Gastroesophageal sphincter (tissue), 4 donors: ENCODE data around the gene CALHM1. TPM values are rescaled to one million over a fixed set of nuclear protein-coding genes. Genes with fewer than 3 reads are reported as not detected.
"Not testable (repeated sequence)": the region's sequence is repeated elsewhere in the genome, so short reads cannot be mapped to it uniquely, and the experiment has no call there.

Experiments
- ATAC-seq: fragments of 150-250 bp; one replicate; pipeline ENCODE4 v1.9.1; 2016; ENCODE audit warnings: mild to moderate bottlenecking, moderate library complexity
- H3K27ac ChIP-seq, 4 donors: fragments of 200-600 bp; sonication (generic) in 3 of 4; 1 replicate in 3 of 4; 2 replicates in 1 of 4; pipeline ENCODE4 v1.5.1; 2016 to 2019
- H3K27me3 ChIP-seq: fragments of 200-600 bp; sonication (generic); one replicate; pipeline ENCODE4 v1.5.1; 2019
- H3K36me3 ChIP-seq, 2 donors: fragments of 200-600 bp; sonication (generic); one replicate each; pipeline ENCODE4 v1.5.1; 2019; ENCODE audit warnings: control low read depth in 1 of 2
- H3K4me1 ChIP-seq, 3 donors: fragments of 200-600 bp; sonication (generic); 1 replicate in 2 of 3; 2 replicates in 1 of 3; pipeline ENCODE4 v1.5.1; 2016 to 2019; ENCODE audit warnings: control low read depth in 2 of 3
- H3K4me3 ChIP-seq, 2 donors: fragments of 200-600 bp; sonication (generic); one replicate each; pipeline ENCODE4 v1.5.1; 2019; ENCODE audit warnings: mild to moderate bottlenecking in 1 of 2, moderate library complexity in 1 of 2
- H3K9me3 ChIP-seq, 3 donors: fragments of 200-600 bp; sonication (generic); one replicate each; pipeline ENCODE4 v1.5.1; 2017 to 2019; ENCODE audit warnings: control low read depth in 2 of 3
- CTCF ChIP-seq, 4 experiments: fragments of 200-600 bp in 2 of 4; fragments of 450-650 bp in 2 of 4; sonication (generic) in 1 of 4; IDR thresholded peaks; one replicate each; pipeline ENCODE4 v1.5.1; 2017 to 2019; ENCODE audit warnings: antibody characterized with exemption in 4 of 4, mild to moderate bottlenecking in 2 of 4, moderate library complexity in 2 of 4
- EP300 ChIP-seq: sonication (generic); formaldehyde crosslinking; IDR thresholded peaks from one replicate; pipeline ENCODE4 v1.6.1; 2017; ENCODE audit warnings: antibody characterized with exemption, mild to moderate bottlenecking
- POLR2A ChIP-seq, 2 donors: fragments of 450-650 bp; IDR thresholded peaks; one replicate each; pipeline ENCODE4 v1.6.1; 2017; ENCODE audit warnings: antibody characterized with exemption in 2 of 2, mild to moderate bottlenecking in 2 of 2, moderate library complexity in 1 of 2
- POLR2AphosphoS5 ChIP-seq: sonication (generic); formaldehyde crosslinking; IDR thresholded peaks from one replicate; pipeline ENCODE4 v1.6.1; 2017; ENCODE audit warnings: antibody characterized with exemption
- WGBS, 2 donors: methylation state at CpG; one replicate each; pipeline ENCODE4 v1.1.5; 2018; ENCODE audit warnings: low coverage in 1 of 2; 5-methylcytosine and 5-hydroxymethylcytosine counted together
- total RNA-seq, 4 donors: library from RNA; depleted of rRNA; stranded (reverse); fragments of >200 nt; gene quantifications; one replicate each; pipeline ENCODE4 v1.1.0, GENCODE V29; 2016

The CALHM1 gene
- total RNA-seq, 4 donors from 2014 or later = not detected

- Histone ChIP-seq H3K4me3 (no peak overlapping the region), H3K27me3 (no peaks in the 10 kb centered on the region), H3K4me1 (no peaks in the 10 kb centered on the region), H3K36me3 (peaks cover 0 to 99% of the 10 kb centered on the region in 2 donors), H3K27ac (no peak overlapping the region), H3K9me3 (no peaks in the 10 kb centered on the region)
- ATAC-seq = no peak
- no peak for TF ChIP-seq POLR2AphosphoS5
- no peak for TF ChIP-seq CTCF (IDR thresholded peaks at IDR 0.05)
- no peak for TF ChIP-seq POLR2A (IDR thresholded peaks at IDR 0.05)
- TF ChIP-seq EP300 = no peak
- 76 to 100% methylated on average over 1 to 4 of the region's 5 CpGs for WGBS, 2 donors
Measured at GRCh38 chr10:103423748-103424147, 35.0 kb downstream of the CALHM1 start.

GRCh38 chr10:103419101-103419500, 39.6 kb downstream of the CALHM1 start:
- Histone ChIP-seq H3K27me3 (no peaks in the 10 kb centered on the region), H3K4me3 (no peak overlapping the region), H3K4me1 (no peaks in the 10 kb centered on the region), H3K36me3 (peaks cover 0 to 100% of the 10 kb centered on the region in 2 donors), H3K9me3 (no peaks in the 10 kb centered on the region), H3K27ac (no peak overlapping the region)
- ATAC-seq = no peak
- WGBS, 2 donors = 87 to 89% methylated on average over 3 to 4 of the region's 4 CpGs
- no peak for TF ChIP-seq POLR2A (IDR thresholded peaks at IDR 0.05)
- TF ChIP-seq POLR2AphosphoS5 = no peak
- TF ChIP-seq CTCF (IDR thresholded peaks at IDR 0.05) = no peak
- TF ChIP-seq EP300 = no peak

- Histone ChIP-seq H3K4me3 (no peak overlapping the region), H3K27ac (no peak overlapping the region), H3K27me3 (no peaks in the 10 kb centered on the region), H3K36me3 (peaks cover 0 to 100% of the 10 kb centered on the region in 2 donors), H3K9me3 (no peaks in the 10 kb centered on the region), H3K4me1 (no peaks in the 10 kb centered on the region)
- 69 to 73% methylated on average over 3 to 5 of the region's 5 CpGs for WGBS, 2 donors
- TF ChIP-seq CTCF (IDR thresholded peaks at IDR 0.05) (no peak), EP300 (no peak), POLR2A (IDR thresholded peaks at IDR 0.05) (no peak), POLR2AphosphoS5 (no peak)
- no peak for ATAC-seq
Measured at GRCh38 chr10:103417601-103418000, 41.1 kb downstream of the CALHM1 start.

- not testable (repeated sequence) for H3K9me3 ChIP-seq, H3K4me3 ChIP-seq, H3K4me1 ChIP-seq, H3K27ac ChIP-seq, H3K27me3 ChIP-seq, ATAC-seq
- 74% methylated on average over 4 of the region's 5 CpGs; no CpG with 5 or more reads in 1 of the 2 donors for WGBS, 2 donors
- H3K36me3 ChIP-seq = peaks cover 0 to 100% of the 10 kb centered on the region in 2 donors
Measured at GRCh38 chr10:103417148-103417469, 41.6 kb downstream of the CALHM1 start.

DNA sequence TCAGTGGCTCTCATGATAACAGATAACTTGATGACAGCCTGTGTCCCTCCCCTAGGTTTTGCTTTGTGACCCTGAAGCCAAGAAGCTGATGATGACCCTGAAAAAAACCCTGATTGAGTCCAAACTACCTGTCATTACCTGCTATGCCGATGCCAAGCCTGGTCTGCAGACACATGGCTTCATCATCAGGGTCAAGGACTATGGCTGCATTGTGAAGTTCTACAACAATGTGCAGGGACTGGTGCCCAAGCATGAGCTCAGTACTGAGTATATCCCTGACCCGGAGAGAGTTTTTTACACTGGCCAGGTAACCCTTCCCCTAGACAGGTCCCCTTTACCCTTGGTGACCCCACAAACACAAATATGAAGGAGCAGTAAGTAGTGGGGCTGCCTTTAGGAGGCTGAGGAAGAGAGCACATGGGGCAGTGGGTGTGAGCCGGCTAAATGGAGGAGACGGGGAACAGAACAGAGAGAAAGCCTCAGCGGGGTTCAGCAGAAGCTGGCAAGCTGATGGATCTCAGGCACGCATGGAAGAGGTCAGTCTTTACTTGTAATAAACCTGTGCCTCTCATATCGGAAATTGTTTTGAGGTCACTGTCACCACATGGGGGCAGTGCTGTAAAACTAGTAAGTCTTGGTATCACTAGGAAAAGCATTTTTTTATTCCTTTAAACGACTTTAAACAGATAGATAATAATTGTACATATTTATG, 42.1 kb downstream of the CALHM1 start:
- ATAC-seq = no peak
- H3K4me3 ChIP-seq = no peak overlapping the region
- TF ChIP-seq POLR2AphosphoS5 = no peak
- TF ChIP-seq POLR2A (IDR thresholded peaks at IDR 0.05) = no peak
- no peak for TF ChIP-seq EP300
- peak; percentile 57 to 68 (median 66) for TF ChIP-seq CTCF (IDR thresholded peaks at IDR 0.05)
- H3K27me3 ChIP-seq = no peaks in the 10 kb centered on the region
- H3K9me3 ChIP-seq = no peaks in the 10 kb centered on the region
- H3K4me1 ChIP-seq = no peaks in the 10 kb centered on the region
- H3K27ac ChIP-seq = no peak overlapping the region
- WGBS, 2 donors = 13% methylated on average over 4 to 5 of the region's 8 CpGs
- peaks cover 0 to 100% of the 10 kb centered on the region in 2 donors for H3K36me3 ChIP-seq
